ENCODE results near the gene MBNL1. TPM values are rescaled to one million over a fixed set of nuclear protein-coding genes. Genes with fewer than 3 reads are reported as not detected.

The MBNL1 gene
- total RNA-seq, 1 donor = 545 TPM

DNA sequence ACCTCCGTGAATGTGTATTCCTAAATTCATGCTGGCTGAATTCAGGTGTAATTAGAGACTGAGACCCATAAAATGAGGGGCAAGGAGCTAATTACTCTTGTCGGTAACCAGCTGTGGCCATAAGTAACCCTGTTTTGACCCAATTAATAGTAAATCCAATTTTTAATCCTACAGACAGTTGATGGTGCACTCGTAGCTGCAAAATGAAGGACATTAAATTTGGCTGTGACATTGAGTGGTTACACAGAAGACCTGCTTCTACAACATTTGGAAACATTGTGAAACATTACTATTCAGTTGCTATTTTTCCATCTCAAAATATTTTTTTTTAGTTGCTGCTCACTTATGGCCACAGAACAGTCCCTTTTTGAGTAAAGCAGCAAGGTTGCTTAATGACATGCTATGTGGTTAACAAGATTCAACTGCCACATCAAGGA is 33.0 kb downstream of the MBNL1 start:
- TF ChIP-seq, protein P1, sequence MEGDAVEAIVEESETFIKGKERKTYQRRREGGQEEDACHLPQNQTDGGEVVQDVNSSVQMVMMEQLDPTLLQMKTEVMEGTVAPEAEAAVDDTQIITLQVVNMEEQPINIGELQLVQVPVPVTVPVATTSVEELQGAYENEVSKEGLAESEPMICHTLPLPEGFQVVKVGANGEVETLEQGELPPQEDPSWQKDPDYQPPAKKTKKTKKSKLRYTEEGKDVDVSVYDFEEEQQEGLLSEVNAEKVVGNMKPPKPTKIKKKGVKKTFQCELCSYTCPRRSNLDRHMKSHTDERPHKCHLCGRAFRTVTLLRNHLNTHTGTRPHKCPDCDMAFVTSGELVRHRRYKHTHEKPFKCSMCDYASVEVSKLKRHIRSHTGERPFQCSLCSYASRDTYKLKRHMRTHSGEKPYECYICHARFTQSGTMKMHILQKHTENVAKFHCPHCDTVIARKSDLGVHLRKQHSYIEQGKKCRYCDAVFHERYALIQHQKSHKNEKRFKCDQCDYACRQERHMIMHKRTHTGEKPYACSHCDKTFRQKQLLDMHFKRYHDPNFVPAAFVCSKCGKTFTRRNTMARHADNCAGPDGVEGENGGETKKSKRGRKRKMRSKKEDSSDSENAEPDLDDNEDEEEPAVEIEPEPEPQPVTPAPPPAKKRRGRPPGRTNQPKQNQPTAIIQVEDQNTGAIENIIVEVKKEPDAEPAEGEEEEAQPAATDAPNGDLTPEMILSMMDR (IDR thresholded peaks at IDR 0.05; ENCODE audit: extremely low read depth, low read depth, low read length) = no peak
- Histone ChIP-seq H3K27me3 (ENCODE audit: insufficient read depth, low read length) (no peaks in the 10 kb centered on the region), H3K9me3 (ENCODE audit: low read depth, low read length) (no peaks in the 10 kb centered on the region), H3K4me3 (ENCODE audit: insufficient read depth, low read length) (peak overlapping the region; percentile 32), H3K79me2 (ENCODE audit: insufficient read depth, low read length) (peaks cover 93% of the 10 kb centered on the region), H3K4me1 (ENCODE audit: insufficient read depth, low read length) (peaks cover 72% of the 10 kb centered on the region), H3K4me2 (ENCODE audit: insufficient read depth, low read length) (peak overlapping the region; percentile 77), H2AFZ (ENCODE audit: low read length) (no peak overlapping the region), H4K20me1 (ENCODE audit: insufficient read depth, low read length) (peaks cover 9% of the 10 kb centered on the region), H3K36me3 (ENCODE audit: insufficient read depth, low read length) (peaks cover 30% of the 10 kb centered on the region), H3K27ac (ENCODE audit: low read depth, low read length) (peak overlapping the region; percentile 90)
- no peak for DNase-seq (ENCODE audit: insufficient read length, low spot score, missing footprints)

DNA sequence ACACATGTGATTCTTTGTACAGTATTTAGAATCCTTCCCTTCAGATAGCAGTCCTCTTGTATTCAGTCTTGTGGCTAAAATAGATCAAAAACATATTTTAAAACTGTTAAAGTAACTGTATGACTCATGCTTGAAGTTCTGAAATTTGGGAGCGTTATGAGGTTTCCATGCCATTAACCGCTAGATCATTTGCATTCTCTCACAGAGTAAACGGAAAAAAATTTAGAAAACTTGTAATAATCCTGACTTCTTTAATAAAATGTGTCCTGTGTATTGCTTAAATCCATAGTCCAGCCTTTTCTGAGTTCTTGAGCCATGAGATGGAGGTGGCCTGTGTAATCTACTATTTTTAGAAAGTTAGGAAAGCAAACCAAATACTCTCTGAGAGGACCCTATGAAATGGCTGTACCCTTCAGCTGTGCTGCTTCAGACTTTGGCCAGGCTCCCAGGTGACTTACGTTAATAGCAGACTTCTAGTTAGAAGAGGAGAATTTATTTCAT is 33.8 kb downstream of the MBNL1 start:
- H3K4me1 ChIP-seq (ENCODE audit: insufficient read depth, low read length) = peaks cover 72% of the 10 kb centered on the region
- H3K36me3 ChIP-seq (ENCODE audit: insufficient read depth, low read length) = peaks cover 32% of the 10 kb centered on the region
- peaks cover 94% of the 10 kb centered on the region for H3K79me2 ChIP-seq (ENCODE audit: insufficient read depth, low read length)
- peak overlapping the region; percentile 77 for H3K4me2 ChIP-seq (ENCODE audit: insufficient read depth, low read length)
- peak overlapping the region; percentile 90 for H3K27ac ChIP-seq (ENCODE audit: low read depth, low read length)
- no peaks in the 10 kb centered on the region for H3K9me3 ChIP-seq (ENCODE audit: low read depth, low read length)
- no peak overlapping the region for H2AFZ ChIP-seq (ENCODE audit: low read length)
- no peak overlapping the region for H3K4me3 ChIP-seq (ENCODE audit: insufficient read depth, low read length)
- TF ChIP-seq, protein P1 (IDR thresholded peaks at IDR 0.05; ENCODE audit: extremely low read depth, low read depth, low read length) = no peak
- peaks cover 13% of the 10 kb centered on the region for H4K20me1 ChIP-seq (ENCODE audit: insufficient read depth, low read length)
- DNase-seq (ENCODE audit: insufficient read length, low spot score, missing footprints) = no peak
- no peaks in the 10 kb centered on the region for H3K27me3 ChIP-seq (ENCODE audit: insufficient read depth, low read length)

DNA sequence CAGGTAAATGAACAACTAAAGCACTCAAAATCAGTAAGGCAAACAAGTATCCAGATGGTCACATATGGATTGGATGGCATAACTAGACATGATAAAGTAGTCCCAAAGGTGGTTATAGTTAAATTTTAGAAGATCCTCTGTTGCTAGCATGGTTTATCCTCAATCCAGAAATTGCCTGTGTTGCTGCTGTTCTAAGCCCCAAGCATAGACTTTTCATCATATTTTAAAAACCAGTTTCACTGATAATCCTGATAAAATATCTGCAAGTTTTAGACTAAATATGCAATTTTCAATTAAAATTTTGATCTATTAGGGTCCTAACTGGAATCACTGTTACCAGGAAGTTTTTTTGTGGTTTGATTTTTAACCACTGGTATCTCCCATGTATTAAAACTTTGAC is 35.4 kb downstream of the MBNL1 start:
- Histone ChIP-seq H2AFZ (ENCODE audit: low read length) (no peak overlapping the region), H3K4me2 (ENCODE audit: insufficient read depth, low read length) (no peak overlapping the region), H3K79me2 (ENCODE audit: insufficient read depth, low read length) (peaks cover 94% of the 10 kb centered on the region), H3K4me1 (ENCODE audit: insufficient read depth, low read length) (peaks cover 73% of the 10 kb centered on the region), H3K27me3 (ENCODE audit: insufficient read depth, low read length) (no peaks in the 10 kb centered on the region), H3K4me3 (ENCODE audit: insufficient read depth, low read length) (no peak overlapping the region), H3K27ac (ENCODE audit: low read depth, low read length) (peak overlapping the region; percentile 9), H3K9me3 (ENCODE audit: low read depth, low read length) (no peaks in the 10 kb centered on the region), H3K36me3 (ENCODE audit: insufficient read depth, low read length) (peaks cover 41% of the 10 kb centered on the region), H4K20me1 (ENCODE audit: insufficient read depth, low read length) (peaks cover 16% of the 10 kb centered on the region)
- no peak for DNase-seq (ENCODE audit: insufficient read length, low spot score, missing footprints)
- TF ChIP-seq, protein P1 (IDR thresholded peaks at IDR 0.05; ENCODE audit: extremely low read depth, low read depth, low read length) = no peak

DNA sequence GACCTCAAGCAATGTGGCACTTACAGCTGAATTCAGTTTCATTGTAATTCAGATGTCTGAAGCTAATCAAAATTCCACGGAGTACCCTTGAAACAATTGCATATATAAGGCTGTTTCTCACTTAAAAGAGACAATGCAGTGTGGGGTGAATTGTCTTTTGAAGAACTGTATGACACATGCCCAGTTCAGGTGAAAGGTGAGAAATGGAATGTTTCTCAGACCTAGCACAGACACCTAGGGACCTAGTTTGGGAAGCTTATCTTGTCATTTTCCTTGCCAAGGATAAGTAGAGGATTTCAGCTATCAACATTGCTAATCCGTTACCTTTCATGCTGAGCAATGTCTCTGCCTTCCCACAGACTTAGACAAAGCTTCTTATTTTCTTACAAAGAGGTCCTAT is 36.3 kb downstream of the MBNL1 start:
- Histone ChIP-seq H3K36me3 (ENCODE audit: insufficient read depth, low read length) (peaks cover 32% of the 10 kb centered on the region), H4K20me1 (ENCODE audit: insufficient read depth, low read length) (peaks cover 20% of the 10 kb centered on the region), H3K9me3 (ENCODE audit: low read depth, low read length) (no peaks in the 10 kb centered on the region), H3K4me2 (ENCODE audit: insufficient read depth, low read length) (no peak overlapping the region), H3K27ac (ENCODE audit: low read depth, low read length) (peak overlapping the region; percentile 41), H3K4me3 (ENCODE audit: insufficient read depth, low read length) (no peak overlapping the region), H3K4me1 (ENCODE audit: insufficient read depth, low read length) (peaks cover 71% of the 10 kb centered on the region), H3K27me3 (ENCODE audit: insufficient read depth, low read length) (no peaks in the 10 kb centered on the region), H3K79me2 (ENCODE audit: insufficient read depth, low read length) (peaks cover 93% of the 10 kb centered on the region), H2AFZ (ENCODE audit: low read length) (no peak overlapping the region)
- TF ChIP-seq, protein P1 (IDR thresholded peaks at IDR 0.05; ENCODE audit: extremely low read depth, low read depth, low read length) = no peak
- no peak for DNase-seq (ENCODE audit: insufficient read length, low spot score, missing footprints)
